Left kidney (tissue), 2 donors: ENCODE measurements around the gene MYO15B. TPM values are rescaled to one million over a fixed set of nuclear protein-coding genes. Genes with fewer than 3 reads are reported as not detected.
"Not testable (repeated sequence)": the region's sequence is repeated elsewhere in the genome, so short reads cannot be mapped to it uniquely, and the experiment has no call there.

Experiments
- DNase-seq: peaks from one replicate; pipeline ENCODE4 v3.0.0-alpha.2; 2013
- polyA plus RNA-seq: library from polyadenylated mRNA; unstranded; fragments of 120-200 nt; gene quantifications from one replicate; pipeline ENCODE4 v1.2.1, GENCODE V29; 2013; ENCODE audit not compliant: insufficient read length

MYO15B gene
- polyA plus RNA-seq, 1 donor: 172 TPM

DNA sequence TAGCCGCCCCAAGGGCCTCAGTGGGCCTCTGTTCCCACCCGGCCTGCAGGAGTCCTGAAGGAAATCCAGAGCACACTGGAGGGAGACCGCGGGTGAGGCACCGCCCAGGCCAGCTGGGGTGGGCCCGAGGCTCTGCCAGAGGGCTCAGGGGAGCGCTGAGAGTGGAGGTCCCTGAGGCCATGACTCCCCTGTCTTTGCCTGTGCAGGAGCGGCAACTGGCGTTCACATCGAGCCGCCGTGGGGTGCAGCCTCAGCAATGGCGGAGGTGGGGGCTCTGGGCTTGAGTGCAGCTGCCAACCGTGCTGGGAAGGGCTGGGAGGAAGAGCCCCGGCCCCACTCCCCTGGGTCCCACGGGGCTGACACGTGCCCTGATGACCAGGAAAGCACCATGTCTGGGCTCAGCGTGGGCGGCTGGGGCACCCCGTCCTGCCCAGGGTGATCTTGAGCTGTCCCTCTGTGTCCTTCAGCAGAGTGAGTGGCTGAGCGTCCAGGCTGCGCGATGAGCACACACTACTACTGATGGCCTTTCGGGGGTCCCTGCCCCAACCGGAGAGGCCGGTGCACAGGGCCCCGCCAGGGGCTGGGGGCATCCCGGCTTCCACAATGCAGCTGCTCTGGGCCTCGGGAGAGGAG is 13.1 kb upstream of the MYO15B start:
- no peak for DNase-seq

DNA sequence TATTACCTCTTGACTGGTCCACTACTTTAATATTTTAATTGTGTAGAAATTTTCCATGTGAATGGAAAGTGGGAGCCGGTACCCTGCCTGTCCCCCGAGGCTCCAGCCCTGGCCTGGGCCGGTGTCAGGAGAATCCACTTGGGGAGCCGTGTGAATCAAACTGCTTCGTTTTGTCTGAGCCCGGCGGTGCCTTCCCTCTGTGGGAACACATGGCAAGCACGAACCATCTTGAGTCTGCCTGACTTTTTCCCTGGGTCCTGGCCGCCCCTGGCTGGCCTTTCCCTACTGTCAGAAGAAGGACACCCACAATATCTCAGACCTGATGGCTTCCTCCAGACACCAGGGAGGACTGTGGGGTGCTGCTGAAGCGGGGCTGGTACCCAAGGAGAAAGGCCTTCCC is 12.4 kb upstream of the MYO15B start:
- DNase-seq: no peak

DNA sequence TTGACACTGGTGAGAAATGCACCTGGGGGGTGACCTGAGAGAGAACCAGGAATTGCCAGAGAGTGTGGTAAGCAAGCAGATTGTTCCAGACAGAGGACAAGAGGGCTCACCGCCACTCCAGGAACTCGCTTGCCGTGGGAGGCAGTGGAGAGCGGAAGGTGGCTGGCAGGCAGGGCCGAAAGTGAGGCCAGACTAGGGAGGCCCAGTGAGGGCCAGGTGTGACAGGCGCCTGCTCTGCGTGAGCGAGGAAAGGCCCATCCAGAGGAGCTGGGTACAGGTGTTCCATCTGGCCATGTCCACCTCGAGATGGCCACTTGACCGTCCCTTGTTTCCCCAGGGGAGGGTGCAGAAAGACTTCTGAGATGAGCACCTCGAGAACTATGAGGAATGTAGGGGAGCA is 11.9 kb upstream of the MYO15B start:
- no peak for DNase-seq

DNA sequence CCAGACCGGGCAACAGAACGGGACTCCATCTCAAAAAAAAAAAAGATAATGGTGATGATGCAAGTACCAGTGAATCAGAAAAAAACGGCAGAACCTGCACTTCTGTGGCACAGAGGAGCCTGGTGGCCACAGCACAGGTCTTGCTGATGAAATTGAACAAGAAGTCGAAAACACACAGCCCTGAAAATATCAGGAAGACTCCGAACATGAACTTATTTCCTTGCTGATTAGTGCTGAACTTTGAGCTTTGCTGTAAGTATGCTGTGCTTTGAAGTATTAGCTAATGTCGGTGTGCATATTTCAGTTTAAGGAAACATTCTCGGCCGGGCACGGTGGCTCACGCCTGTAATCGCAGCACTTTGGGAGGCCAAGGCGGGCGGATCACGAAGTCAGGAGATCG is 10.9 kb upstream of the MYO15B start:
- no peak for DNase-seq

DNA sequence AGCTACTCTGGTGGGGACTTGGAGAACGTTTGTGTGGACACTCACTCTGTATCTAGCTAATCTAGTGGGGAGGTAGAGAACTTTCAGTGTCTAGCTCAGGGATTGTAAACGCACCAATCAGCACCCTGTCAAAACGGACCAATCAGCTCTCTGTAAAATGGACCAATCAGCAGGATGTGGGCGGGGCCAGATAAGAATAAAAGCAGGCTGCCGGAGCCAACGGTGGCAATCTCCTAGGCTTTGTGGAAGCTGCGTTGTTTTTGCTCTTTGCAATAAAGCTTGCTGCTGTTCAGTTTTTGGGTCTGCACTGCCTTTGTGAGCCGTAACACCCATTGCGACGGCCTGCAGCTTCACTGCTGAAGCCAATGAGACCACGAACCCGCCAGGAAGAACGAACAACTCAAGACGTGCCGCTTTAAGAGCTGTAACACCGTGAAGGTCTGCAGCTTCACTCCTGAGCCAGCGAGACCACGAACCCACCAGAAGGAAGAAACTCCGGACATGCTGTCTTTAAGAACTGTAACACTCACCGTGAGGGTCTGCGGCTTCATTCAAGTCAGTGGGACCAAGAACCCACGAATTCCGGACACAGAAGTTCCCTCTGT is 6.4 kb upstream of the MYO15B start:
- not testable (repeated sequence) for DNase-seq

DNA sequence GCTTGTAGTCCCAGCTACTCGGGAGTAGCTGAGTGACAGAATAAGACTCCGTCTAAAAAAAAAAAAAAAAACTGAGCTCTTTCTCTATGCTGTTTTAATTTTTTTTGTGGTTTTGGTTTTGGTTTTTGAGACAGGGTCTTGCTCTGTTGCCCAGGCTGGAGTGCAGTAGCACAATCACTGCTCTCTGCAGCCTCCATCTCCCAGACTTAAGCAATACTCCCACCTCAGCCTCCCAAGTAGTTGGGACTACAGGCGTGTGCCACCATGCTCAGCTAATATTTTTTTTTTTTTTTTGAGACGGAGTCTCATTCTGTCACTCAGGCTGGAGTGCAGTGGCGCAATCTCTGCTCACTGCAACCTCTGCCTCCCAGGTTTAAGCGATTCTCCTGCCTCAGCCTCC is 4.4 kb upstream of the MYO15B start:
- not testable (repeated sequence) for DNase-seq

DNA sequence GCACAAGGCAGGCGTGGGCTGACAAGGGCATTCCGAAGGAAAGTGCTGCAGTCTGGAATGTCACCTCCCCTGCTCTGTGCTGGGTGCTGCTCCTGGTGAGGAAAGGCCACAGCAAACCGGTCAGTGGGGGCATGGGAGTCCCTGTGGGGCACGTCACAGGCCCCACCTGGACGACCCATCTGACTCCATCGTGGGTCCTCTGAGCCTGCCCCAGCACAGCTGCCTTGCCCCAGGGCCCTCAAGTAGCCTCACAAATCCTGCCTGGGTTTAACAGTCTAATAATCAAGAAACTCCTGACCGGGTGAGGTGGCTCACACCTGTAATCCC is 2.8 kb upstream of the MYO15B start:
- DNase-seq: no peak

DNA sequence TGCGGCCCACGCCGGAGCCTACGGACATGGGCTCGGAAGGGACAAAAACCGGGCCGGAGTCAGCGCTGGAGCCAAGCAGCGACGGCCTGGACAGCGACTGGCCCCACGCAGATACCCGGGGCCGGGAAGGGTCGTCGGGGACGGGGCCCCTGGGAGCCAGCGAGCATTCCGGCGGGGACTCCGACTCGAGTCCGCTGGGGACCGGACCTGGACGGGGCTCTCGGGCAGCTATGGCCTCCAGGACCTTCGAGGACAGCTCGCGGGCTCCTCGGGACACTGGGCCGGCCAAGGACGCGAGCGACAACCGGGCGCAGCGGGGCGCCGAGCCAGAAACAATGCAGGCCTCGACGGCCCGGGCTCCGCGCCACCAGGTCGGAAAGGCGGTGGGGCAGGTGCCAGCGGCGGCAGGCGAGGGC is 1.0 kb downstream of the MYO15B start:
- DNase-seq: peak; percentile 25

DNA sequence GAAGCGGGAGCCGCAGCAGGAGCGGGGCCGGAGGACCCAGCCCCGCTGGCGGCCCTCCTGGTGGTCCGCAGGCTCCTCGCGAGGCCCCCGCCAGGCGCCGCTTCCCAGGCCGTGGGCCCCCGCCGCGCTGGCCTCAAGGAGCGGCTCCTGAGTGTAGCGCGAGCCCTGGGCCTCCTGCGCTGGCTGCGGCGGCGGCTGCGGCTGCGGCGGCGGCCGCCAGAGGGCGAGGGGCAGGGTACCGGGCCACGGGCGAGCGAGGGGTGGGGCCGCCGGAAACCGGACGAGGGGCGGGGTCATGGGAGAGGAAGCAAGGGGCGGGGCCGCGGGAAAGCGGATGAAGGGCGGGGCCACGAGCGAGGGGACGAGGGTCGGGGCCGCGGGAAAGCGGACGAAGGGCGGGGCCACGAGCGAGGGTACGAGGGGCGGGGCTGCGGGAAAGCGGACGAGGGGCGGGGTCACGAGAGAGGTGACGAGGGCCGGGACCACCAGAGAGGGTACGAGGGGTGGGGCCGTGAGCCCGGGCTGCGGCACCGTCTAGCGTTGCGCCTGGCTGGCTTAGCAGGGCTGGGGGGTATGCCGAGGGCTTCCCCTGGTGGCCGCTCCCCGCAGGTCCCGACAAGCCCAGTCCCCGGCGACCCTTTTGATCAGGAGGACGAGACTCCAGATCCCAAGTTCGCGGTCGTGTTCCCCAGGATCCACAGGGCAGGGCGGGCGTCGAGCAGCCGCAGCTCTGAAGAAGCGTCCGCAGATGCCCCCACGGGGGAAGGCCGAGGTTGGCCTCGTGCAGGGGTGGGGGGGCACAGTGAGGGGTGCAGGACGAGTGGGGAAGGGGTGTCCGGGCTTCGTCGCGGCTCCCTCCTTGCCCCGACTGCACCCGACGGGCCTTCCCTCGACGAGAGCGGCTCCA is 1.7 kb downstream of the MYO15B start:
- DNase-seq: peak; percentile 91

DNA sequence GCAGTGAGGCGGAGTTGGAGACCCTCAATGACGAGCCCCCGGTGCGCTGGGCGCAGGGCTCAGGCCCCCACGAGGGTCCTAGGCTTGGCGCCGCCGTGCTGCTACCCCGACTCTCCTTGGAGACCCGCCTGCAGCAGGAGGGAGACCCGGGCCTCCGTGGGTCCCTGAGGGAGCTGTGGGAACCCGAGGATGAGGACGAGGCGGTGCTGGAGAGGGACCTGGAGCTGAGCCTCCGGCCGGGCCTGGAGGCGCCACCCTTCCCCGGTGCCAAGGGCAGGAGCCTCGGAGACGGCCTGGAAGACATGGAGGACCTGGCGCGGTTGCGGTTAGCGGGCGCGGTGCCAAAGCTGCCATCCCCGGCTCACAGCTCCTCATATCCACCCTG is 2.3 kb downstream of the MYO15B start:
- DNase-seq: no peak

DNA sequence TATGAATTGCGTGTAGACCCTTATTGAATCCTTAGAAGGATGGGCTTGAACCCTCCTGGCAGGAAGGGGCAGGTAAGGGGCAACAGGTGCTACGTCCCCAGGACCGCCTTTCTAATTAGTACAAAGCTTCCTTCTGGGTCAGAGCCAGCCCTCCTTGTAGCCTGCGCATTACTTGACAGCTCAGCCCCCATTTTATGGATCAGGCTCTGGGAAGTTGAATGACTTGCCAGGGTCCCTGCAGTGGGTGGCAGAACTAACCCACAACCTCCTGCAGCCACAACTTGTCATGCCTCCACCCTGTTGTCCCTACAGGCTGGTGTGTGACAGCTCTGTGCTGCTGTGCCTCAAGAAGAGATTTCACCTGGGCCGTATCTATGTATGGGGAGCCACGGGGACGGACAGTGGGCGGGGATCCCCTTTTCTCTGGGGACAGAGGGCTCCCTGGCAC is 2.7 kb downstream of the MYO15B start:
- no peak for DNase-seq

DNA sequence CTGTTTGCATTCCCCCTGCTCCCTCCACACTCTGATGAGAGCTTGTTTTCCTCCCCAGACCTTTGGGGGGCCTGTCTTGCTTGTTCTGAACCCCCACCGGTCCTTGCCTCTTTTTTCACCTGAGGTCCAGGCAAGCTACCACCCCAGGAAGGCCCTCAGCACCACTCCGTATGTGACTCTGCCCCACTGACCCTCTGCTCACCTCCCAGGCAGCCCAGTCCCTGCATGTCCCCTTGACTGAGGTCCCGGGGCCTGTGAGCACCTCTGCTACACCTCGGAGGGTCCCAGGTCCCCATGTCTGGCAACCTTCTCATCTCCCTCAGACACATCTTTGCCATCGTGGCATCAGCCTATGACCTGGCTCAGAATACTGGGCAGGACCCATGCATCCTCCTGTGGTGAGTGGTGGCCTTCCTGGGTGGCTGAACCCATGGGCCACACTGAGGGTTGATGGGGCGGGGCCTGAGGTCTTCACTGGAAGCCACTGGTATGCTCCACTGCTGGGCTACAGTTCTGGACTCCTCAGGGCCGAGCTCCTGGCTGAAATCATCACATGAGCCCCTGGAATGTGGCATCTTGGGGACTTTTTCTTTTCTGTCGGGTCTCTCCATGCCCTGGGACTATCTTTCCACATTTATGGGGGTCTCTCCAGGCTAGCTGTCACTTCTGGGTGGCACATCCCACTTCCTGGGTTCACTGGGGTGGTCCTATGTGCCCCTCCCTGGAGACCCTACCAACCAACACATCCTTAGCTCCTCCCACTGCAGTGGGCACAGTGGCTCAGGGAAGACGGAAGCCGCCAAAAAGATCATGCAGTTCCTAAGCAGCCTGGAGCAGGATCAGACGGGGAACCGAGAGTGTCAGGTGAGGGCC is 3.5 kb downstream of the MYO15B start:
- no peak for DNase-seq

DNA sequence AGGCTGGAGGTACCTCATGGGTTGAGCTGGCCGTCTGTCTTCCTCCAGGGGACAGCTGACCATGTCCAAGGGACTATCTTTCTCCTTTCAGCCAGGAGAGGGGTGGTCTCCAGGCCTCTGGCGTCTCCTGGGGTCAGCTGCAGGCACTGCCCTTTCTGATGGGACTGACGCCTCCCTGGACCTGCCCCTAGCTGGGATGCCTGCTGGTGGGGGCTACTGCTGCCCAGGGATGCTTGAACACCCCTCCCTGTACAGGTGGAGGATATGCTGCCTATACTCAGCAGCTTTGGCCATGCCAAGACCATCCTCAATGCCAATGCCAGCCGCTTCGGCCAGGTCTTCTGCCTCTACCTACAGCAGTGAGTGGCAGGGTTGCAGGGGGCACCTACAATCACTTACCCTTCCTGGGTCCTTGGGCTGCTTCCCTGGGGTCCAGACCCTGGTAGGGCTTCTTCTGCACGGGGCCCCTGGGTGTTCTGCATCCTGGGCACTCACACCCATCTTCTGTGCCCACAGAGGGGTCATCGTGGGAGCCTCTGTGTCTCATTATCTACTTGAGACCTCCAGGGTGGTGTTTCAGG is 4.2 kb downstream of the MYO15B start:
- DNase-seq: no peak

DNA sequence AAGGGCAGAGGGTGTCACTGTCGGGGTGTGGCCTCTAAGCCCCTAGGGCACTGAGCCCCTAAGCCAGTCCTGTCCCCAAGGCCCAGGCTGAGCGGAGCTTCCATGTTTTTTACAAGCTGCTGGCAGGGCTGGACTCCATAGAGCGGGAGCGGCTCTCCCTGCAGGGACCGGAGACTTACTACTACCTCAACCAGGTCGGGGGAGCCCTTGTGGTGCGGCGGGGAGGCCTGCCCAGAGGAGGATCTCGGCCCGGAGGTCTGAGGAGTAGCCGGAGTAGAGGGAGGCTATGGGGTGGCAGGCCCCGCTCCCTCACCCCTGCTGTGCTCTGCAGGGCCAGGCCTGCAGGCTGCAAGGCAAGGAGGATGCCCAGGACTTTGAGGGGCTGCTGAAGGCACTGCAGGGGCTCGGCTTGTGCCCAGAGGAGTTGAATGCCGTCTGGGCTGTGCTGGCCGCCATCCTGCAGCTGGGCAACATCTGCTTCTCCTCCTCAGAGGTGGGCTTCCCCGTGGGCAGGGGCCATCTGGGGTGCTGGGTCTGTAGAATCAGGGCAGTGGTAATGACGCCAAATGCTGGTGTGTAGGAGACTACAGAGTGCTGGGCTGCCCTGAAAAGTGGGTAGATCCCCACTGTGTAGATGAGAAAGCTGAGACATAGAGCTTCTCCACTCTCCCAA is 4.9 kb downstream of the MYO15B start:
- no peak for DNase-seq

DNA sequence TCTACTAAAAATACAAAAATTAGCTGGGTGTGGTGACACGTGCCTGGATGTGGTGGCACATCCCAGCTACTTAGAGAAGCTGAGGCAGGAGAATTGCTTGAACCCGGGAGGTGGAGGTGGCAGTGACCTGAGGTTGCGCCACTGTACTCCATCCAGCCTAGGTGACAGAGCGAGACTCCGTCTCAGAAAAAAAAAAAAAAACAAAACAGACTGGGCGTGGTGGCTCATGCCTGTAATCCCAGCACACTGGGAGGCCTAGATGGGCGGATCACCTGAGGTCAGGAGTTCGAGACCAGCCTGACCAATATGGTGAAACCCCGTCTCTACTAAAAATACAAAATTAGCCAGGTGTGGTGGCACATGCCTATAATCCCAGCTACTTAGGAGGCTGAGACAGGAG is 5.8 kb downstream of the MYO15B start:
- not testable (repeated sequence) for DNase-seq

DNA sequence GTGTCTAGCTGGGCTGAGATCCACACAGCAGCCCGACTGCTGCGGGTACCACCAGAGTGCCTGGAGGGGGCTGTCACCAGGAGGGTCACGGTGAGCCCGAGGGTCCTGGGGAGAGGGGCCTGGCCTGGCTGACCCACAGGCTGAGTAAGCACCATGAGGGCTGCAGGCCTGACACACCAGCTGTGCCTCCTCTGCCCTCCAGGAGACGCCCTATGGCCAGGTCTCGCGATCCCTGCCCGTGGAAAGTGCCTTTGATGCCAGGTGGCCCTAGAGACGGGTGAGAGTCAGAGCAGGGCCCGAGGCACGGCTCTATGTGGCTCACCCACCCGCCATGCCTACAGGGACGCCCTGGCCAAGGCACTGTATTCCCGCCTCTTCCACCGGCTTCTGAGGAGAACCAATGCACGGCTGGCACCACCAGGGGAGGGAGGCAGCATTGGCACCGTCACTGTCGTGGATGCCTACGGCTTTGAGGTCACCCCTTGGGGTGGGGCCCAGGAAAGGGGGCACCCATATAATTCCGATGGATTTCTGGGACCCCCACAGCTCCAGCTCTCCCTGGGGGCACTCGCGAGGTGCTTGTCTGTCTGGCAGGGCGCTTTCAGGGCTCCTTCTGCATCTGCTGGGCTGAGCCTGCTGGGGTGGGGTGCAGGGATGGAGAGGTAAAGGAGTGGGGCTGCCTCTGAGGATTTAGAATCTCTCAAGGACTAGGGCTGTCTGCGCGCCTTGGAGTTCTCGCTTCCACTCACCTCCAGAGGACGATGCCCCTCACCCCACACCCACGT is 7.1 kb downstream of the MYO15B start:
- no peak for DNase-seq

DNA sequence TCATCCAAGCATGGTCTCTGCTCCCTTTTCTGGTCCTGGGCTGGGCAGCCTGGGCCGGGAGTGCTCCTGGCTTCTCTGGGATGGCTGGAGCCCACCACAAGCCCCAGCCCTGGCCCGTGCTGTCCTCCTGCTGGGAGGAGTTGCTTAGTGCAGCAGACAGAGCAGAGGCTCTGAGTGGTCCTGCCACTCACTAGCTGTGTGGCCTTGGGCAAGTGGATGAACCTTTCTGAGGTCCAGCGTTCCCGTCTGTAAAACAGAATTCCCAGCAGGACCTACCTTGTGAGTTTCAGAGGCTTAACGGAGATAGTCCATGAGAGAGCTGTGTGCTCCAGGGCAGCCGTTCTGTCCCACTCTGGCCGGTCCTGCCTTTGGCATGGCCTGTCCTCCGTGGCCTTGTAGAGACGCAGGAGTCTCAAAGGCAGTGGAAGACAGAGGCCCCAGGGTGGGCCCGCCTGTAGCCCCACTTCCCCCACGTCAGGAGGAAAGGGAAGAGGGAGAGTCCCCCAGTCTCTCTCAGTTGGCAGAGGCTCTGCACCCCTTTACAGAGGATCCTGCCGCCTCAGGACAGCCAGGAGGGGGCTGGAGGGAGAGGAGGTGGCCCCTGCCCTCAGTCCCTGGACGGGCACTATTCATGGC is 7.8 kb downstream of the MYO15B start:
- no peak for DNase-seq

DNA sequence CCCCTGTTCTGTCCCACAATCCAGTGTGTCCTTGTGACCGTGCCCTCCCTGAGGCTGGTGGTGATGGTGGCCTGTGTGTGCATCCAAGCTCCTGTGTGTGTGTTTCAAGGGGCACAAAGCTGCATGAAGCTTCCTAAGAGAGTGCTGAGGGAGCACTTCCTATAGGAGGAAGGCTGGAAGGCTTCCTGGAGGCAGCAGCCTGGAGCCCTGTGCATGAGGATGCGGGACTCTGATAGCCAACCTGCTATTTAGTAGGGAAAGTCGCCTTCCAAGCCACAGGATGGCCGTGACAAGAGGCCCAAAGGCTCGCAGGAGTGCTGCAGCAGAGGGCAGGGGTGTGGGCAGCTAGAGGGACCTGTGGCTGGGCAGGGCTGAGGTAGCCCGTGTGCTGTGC is 8.3 kb downstream of the MYO15B start:
- DNase-seq: no peak

DNA sequence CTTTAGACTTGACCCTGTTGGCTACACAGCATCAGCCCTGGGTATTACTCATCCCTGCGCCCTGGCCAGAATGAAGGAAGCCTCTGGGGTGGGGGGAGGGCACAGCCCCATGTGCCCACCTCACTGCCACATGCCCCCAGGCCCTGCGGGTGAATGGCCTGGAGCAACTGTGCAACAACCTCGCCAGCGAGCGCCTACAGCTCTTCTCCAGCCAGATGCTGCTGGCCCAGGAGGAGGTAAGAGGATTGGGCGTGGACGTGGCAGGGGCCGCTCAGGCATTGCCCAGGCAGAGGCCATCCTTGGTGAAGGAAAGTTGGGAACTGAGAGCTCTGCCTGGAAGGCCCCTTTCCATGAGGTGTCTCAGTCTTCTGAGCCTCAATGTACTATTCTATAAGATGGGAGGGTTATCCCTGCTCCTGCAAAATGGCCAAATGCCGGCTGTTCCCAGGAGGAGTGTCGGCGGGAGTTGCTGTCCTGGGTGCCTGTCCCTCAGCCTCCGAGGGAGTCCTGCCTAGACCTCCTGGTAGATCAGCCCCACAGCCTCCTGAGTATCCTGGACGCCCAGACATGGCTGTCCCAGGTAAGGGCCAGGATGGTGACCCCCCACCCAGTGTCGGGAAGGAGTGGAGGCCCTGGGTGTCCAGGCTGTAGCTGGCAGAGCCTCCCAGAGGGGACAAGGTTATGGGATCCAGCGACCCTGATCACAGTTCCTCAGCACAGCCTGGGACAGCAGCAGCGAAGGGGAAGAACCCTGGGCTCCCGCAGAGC is 8.9 kb downstream of the MYO15B start:
- DNase-seq: no peak
